SK-N-MC (cell line): ENCODE measurements around the gene CHCHD5.

Source experiments
- DNase-seq: peaks from one replicate; pipeline ENCODE4 v3.0.0-alpha.2; 2011; ENCODE audit warnings: low read depth, low spot score
- H3K27ac ChIP-seq: fragments of 200-600 bp; sonication (generic); 2 replicates; pipeline ENCODE4 v1.5.1; 2016; ENCODE audit warnings: mixed run types
- H3K36me3 ChIP-seq: fragments of 200-600 bp; sonication (generic); 2 replicates; pipeline ENCODE4 v1.6.1; 2017; ENCODE audit warnings: antibody characterized with exemption, low read length, mixed read lengths; ENCODE audit not compliant: insufficient read depth
- H3K4me3 ChIP-seq: fragments of 200-600 bp; sonication (generic); 2 replicates; pipeline ENCODE4 v1.5.1; 2016
- H3K9ac ChIP-seq: fragments of 200-600 bp; sonication (generic); 2 replicates; pipeline ENCODE4 v1.8.0; 2017; ENCODE audit warnings: mixed run types, mixed read lengths; ENCODE audit not compliant: insufficient read length
- H3K9me3 ChIP-seq: fragments of 200-600 bp; sonication (generic); 2 replicates; pipeline ENCODE4 v1.6.1; 2017; ENCODE audit warnings: low read depth, mild to moderate bottlenecking, antibody characterized with exemption, low read length, moderate library complexity, mixed read lengths
- EZH2 ChIP-seq: fragments of 200-600 bp; sonication (generic); IDR thresholded peaks from one replicate; pipeline ENCODE4 v1.6.1; 2017; ENCODE audit warnings: antibody characterized with exemption
- FOXP2 ChIP-seq: optimal IDR thresholded peaks from 2 replicates; pipeline ENCODE3; 2011; ENCODE audit warnings: mild to moderate bottlenecking, moderate library complexity; ENCODE audit not compliant: insufficient read depth; ENCODE audit errors: extremely low read length, control extremely low read depth
- POLR2AphosphoS5 ChIP-seq: IDR thresholded peaks from 2 replicates; pipeline ENCODE4 v1.6.1; 2012; ENCODE audit warnings: mild to moderate bottlenecking, low read depth, low read length, borderline replicate concordance

The CHCHD5 gene

DNA sequence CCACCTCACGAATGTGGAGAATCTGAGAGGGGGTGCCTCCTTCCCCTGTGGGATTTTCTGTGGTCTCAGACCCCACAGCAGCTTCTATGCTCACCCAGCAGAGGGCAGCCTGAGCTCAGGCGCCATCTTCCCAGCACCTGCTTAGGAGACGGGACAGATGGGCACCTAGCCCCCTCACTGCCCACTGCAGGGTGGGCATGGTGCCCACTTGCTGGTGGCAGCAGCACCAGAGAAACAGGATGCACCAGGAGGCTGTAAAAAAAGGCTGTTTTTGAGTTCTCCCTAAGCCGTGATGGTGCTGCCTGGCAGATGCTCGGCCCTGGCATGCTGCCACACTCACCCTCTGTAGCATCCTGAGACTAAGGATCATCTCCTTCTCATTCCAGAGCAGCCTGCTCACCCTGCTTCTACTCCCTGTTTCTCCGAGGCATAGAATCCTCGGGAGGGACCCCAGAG lies 42.2 kb downstream of the CHCHD5 start:
- Histone ChIP-seq H3K27ac (no peak overlapping the region), H3K9ac (no peak overlapping the region), H3K9me3 (no peaks in the 10 kb centered on the region), H3K36me3 (no peaks in the 10 kb centered on the region), H3K4me3 (no peak overlapping the region)
- TF ChIP-seq FOXP2 (no peak), EZH2 (no peak), POLR2AphosphoS5 (no peak)
- DNase-seq: no peak

DNA sequence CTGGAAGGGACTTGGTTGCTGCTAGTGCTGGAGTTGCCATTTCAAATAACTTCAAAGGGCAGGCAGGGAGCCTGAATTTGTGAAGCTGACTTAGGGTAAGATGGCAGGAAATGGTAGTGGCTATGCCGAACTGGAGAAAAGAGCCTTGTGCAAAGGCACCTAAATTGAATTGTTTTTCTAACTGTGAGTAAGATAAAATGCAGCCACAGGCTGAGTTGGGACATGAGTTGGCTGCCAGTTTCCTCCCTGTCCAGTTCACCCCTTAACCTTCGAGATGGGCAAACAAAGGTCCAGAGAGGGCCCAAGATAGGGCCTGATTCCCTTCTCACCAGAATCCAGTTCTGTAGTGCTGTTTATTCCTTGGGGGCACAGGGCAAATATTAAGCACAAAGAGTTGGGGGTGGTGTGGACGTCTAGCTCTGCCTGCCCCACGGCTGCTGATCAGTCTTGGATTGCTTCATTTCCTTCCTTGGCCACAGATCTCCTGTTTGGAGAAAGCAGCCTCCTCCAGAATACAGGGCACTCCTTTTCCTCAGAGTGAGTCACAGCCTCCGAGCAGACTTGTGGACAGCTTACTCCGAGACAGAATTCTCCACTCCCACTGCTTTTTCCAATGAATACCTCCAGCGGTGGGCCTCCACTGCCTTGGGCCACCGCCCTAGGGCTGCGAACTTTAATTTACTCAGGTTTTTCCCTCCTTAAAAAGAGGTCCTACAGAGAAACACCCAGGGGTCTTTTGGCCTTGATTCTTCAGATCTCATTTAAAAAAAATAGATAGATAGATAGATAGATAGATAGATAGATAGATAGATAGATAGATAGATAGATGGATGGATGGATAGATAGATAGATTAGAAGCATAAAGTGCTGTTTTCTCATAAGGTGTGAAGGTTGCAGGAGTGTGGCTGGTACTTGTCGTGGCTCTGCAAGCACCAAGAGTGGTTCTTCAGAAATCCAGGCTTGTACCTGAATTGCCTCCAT lies 42.9 kb downstream of the CHCHD5 start:
- no peak overlapping the region for H3K27ac ChIP-seq

DNA sequence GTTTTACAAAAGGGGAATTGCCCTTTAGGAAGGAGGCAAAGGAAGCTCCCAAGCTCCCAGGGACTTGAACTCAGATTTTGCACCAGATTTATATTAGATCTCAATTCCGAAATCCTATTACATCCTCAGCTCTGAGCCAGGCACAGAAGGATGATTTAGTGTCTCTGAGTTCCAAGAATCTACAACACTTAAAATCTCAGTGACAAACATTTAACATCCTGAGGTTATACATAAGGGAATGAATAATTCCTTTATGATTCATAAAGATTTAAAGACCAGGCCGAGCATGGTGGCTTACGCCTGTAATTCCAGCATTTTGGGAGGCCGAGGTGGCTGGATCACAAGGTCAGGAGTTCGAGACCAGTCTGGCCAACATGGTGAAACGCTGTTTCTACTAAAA lies 44.8 kb downstream of the CHCHD5 start:
- Histone ChIP-seq H3K27ac (no peak overlapping the region), H3K9ac (no peak overlapping the region), H3K9me3 (no peaks in the 10 kb centered on the region), H3K4me3 (no peak overlapping the region), H3K36me3 (no peaks in the 10 kb centered on the region)
- DNase-seq: no peak
- TF ChIP-seq POLR2AphosphoS5 (no peak), FOXP2 (no peak)

More for the DNA sequence above, 42.9 kb downstream of the CHCHD5 start:
- Histone ChIP-seq H3K9me3 (no peaks in the 10 kb centered on the region), H3K4me3 (no peak overlapping the region), H3K36me3 (no peaks in the 10 kb centered on the region), H3K9ac (no peak overlapping the region)
- TF ChIP-seq FOXP2 (no peak), POLR2AphosphoS5 (no peak), EZH2 (no peak)
- DNase-seq: no peak

DNA sequence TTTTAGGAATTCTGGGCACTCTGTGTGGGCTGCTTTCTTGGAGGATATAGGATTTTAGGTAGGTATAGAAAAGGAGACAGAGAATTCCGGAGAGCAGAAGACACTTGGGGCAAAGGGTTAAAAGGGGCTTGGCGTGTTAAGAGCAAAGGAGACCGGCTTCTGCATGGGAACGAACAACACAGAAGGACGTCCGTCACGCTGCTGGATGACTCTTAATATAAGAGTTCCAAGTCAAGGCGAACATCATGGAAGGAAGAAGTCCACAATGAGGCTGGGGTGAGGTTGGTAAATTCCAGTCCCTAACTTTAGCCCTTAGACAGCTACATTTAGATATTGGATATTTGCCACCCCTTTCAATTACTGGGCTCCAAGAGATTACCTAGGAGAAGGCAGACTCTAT lies 45.4 kb downstream of the CHCHD5 start:
- no peak overlapping the region for H3K27ac ChIP-seq

DNA sequence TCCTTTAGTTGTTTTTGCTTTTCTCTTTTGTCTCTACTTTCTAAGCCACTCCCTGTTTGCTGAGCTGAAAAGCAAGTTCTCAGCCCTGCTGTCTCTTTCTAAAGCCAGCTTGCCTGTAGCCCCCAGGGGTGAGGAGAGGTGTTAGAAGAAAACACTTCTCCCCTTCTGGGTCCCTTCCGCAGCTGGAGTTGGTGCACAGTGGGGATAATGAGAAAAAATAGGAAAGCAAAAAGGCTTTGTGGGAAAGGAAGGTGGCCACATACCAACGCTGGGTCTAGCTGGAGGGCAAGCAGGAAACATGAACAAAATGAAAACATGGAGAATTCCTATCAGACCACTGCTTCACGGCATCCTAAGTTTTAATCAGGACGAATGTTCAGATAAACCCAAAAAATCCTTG lies 45.9 kb downstream of the CHCHD5 start:
- H3K4me3 ChIP-seq: 0 out of 2 replicates have a peak overlapping the region, but pooled peaks have one; percentile 2
- H3K27ac ChIP-seq: no peak overlapping the region
- TF ChIP-seq EZH2: no peak
- no peak for TF ChIP-seq FOXP2
- TF ChIP-seq POLR2AphosphoS5: no peak
- H3K9me3 ChIP-seq: no peaks in the 10 kb centered on the region
- DNase-seq: no peak
- peak overlapping the region; percentile 16 for H3K9ac ChIP-seq
- no peaks in the 10 kb centered on the region for H3K36me3 ChIP-seq

More for the DNA sequence above, 45.4 kb downstream of the CHCHD5 start:
- no peak for DNase-seq
- no peak for TF ChIP-seq EZH2
- no peak for TF ChIP-seq POLR2AphosphoS5
- TF ChIP-seq FOXP2: no peak
- no peaks in the 10 kb centered on the region for H3K36me3 ChIP-seq
- H3K9ac ChIP-seq: no peak overlapping the region
- no peaks in the 10 kb centered on the region for H3K9me3 ChIP-seq
- H3K4me3 ChIP-seq: no peak overlapping the region

DNA sequence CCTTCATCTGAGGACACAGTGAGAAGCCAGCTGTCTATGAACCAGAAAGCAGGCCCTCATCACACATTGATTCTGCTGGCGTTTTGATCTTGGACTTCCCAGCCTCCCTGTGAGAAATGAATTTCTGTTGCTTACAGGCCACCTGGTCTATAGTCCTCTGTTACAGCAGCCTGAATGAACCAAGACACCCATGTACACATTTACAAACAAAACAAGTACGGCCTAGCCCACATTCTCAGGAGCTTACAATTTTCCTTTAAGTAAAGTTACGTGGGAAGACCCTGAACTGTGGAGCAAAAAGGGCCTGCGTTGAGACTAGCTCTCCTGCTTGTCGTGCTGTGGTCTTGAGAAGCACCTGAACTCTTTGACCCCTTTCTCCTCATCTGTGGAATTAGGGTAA lies 49.3 kb downstream of the CHCHD5 start:
- Histone ChIP-seq H3K9ac (no peak overlapping the region), H3K9me3 (no peaks in the 10 kb centered on the region), H3K4me3 (no peak overlapping the region), H3K27ac (no peak overlapping the region), H3K36me3 (no peaks in the 10 kb centered on the region)
- TF ChIP-seq EZH2: no peak
- no peak for DNase-seq

DNA sequence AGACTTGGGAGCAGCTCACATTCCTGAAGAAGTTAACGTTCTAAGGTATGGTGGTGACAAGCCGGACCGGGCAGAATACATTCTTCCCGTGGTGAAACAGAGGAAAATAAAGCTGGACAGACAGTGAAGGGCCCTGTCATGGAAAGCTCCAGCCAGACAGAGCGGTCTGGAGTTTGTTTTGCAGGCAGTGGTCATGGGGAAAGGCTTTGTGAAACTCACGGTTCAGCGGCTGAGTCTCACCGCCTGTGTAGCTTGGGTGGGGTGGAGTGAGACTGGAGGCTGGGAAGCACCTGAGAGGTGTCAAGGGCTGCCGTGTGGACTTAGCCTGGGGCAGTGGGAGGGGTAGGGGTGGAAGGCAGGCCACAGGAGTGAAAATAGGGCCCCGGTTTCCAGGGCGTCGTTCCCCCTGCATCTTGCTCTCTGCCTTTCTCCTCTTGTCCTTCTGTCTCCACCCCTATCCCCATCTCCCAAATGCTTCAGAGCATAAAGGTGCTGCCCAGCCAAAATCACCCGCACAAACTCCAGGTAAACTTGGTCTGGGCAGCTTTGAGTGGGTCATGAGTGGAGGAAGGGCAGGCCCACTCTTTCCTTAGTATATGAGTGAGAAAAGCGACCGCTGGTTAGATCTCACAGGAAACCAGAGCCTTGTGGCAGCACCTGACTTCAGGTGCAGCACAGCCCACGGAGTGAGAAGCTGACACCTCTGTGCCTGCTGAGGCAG lies 49.9 kb downstream of the CHCHD5 start:
- no peak for DNase-seq
- H3K4me3 ChIP-seq: no peak overlapping the region
- H3K9ac ChIP-seq: no peak overlapping the region
- H3K36me3 ChIP-seq: no peaks in the 10 kb centered on the region
- no peak overlapping the region for H3K27ac ChIP-seq
- TF ChIP-seq FOXP2 (no peak), POLR2AphosphoS5 (no peak)
- H3K9me3 ChIP-seq: no peaks in the 10 kb centered on the region

DNA sequence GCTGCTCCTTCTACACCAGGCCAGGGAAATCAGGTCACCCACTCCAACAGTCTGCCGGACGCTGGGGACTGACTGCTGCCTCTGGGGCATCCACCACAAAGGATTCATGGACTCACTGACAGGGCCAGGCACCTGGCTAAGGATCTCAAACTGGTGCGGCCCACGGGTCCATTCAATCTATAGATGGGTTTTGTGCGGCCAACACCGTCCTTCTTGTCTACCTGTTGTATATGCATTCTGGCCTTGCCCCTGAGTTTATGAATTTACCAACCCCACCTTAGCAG lies 50.4 kb downstream of the CHCHD5 start:
- Histone ChIP-seq H3K4me3 (no peak overlapping the region), H3K36me3 (no peaks in the 10 kb centered on the region), H3K27ac (no peak overlapping the region), H3K9me3 (no peaks in the 10 kb centered on the region), H3K9ac (no peak overlapping the region)
- TF ChIP-seq EZH2 (no peak), FOXP2 (no peak), POLR2AphosphoS5 (no peak)
- DNase-seq: no peak
